ENCODE data around the gene GALNT16.
"Not testable (repeated sequence)": the region's sequence is repeated elsewhere in the genome, so short reads cannot be mapped to it uniquely, and the experiment has no call there.

Gene GALNT16

GRCh38 chr14:69260190-69260860 lies 367 bp downstream of the GALNT16 start:
- FAIRE-seq (no peak), DNase-seq (ENCODE audit: low spot score) (no peak)

- FAIRE-seq (no peak), DNase-seq (ENCODE audit: low spot score) (no peak)
These were observed 1.1 kb downstream of the GALNT16 start for GRCh38 chr14:69260861-69261564.

GRCh38 chr14:69261761-69262331 lies 1.9 kb downstream of the GALNT16 start:
- DNase-seq (ENCODE audit: low spot score) (no peak), FAIRE-seq (no peak)

GRCh38 chr14:69262516-69262915 lies 2.6 kb downstream of the GALNT16 start:
- no peak for FAIRE-seq
- DNase-seq (ENCODE audit: low spot score), result no peak

GRCh38 chr14:69263364-69263763 lies 3.4 kb downstream of the GALNT16 start:
- FAIRE-seq, result no peak
- DNase-seq (ENCODE audit: low spot score), result no peak

- no peak for FAIRE-seq
- no peak for DNase-seq (ENCODE audit: low spot score)
These were observed 3.8 kb downstream of the GALNT16 start for GRCh38 chr14:69263771-69264170.

GRCh38 chr14:69266572-69267345 lies 6.8 kb downstream of the GALNT16 start:
- FAIRE-seq, result no peak
- no peak for DNase-seq (ENCODE audit: low spot score)

GRCh38 chr14:69267492-69267891 lies 7.5 kb downstream of the GALNT16 start:
- FAIRE-seq (no peak), DNase-seq (ENCODE audit: low spot score) (no peak)

GRCh38 chr14:69268223-69268622 lies 8.3 kb downstream of the GALNT16 start:
- FAIRE-seq, result no peak
- no peak for DNase-seq (ENCODE audit: low spot score)

GRCh38 chr14:69268763-69269162 lies 8.8 kb downstream of the GALNT16 start:
- peak; percentile 5 for DNase-seq (ENCODE audit: low spot score)

GRCh38 chr14:69269381-69269780 lies 9.4 kb downstream of the GALNT16 start:
- DNase-seq (ENCODE audit: low spot score) (no peak), FAIRE-seq (no peak)

More at GRCh38 chr14:69268763-69269162, 8.8 kb downstream of the GALNT16 start:
- no peak for FAIRE-seq

- no peak for FAIRE-seq
- DNase-seq (ENCODE audit: low spot score), result no peak
These were observed 10.1 kb downstream of the GALNT16 start for GRCh38 chr14:69270097-69270496.

GRCh38 chr14:69270795-69271708 lies 11.1 kb downstream of the GALNT16 start:
- FAIRE-seq (no peak), DNase-seq (ENCODE audit: low spot score) (peak; percentile 5)

- DNase-seq (ENCODE audit: low spot score) (no peak), FAIRE-seq (no peak)
These were observed 14.4 kb downstream of the GALNT16 start for GRCh38 chr14:69274321-69274720.

GRCh38 chr14:69275331-69275730 lies 15.4 kb downstream of the GALNT16 start:
- DNase-seq (ENCODE audit: low spot score) (no peak), FAIRE-seq (no peak)

GRCh38 chr14:69277356-69277755 lies 17.4 kb downstream of the GALNT16 start:
- not testable (repeated sequence) for DNase-seq (ENCODE audit: low spot score); FAIRE-seq

GRCh38 chr14:69280746-69281291 lies 20.9 kb downstream of the GALNT16 start:
- FAIRE-seq, result no peak

GRCh38 chr14:69281450-69282169 lies 21.7 kb downstream of the GALNT16 start:
- FAIRE-seq (no peak), DNase-seq (ENCODE audit: low spot score) (no peak)

More at GRCh38 chr14:69280746-69281291, 20.9 kb downstream of the GALNT16 start:
- DNase-seq (ENCODE audit: low spot score), result no peak

- no peak for FAIRE-seq
- DNase-seq (ENCODE audit: low spot score), result no peak
These were observed 22.5 kb downstream of the GALNT16 start for GRCh38 chr14:69282448-69282847.

GRCh38 chr14:69284170-69284569 lies 24.2 kb downstream of the GALNT16 start:
- FAIRE-seq, result no peak
- no peak for DNase-seq (ENCODE audit: low spot score)
